ENCODE results near the gene SUPT5H.

SUPT5H gene

GRCh38 chr19:39481229-39481545 lies 35.8 kb downstream of the SUPT5H start:
- TF ChIP-seq CTCF (IDR thresholded peaks at IDR 0.05; ENCODE audit: insufficient read depth, low read length, poor library complexity, severe bottlenecking), result no peak
- TF ChIP-seq EZH2phosphoT487 (conservative IDR thresholded peaks at IDR 0.05; ENCODE audit: low read length), result no peak
- H4K20me1 ChIP-seq (ENCODE audit: low read depth, low read length), result no peaks in the 10 kb centered on the region
- H3K27ac ChIP-seq (ENCODE audit: low read depth, low read length), result peak overlapping the region; percentile 19; the same call in 1 of the 2 replicates
- no peaks in the 10 kb centered on the region; the same call in 1 of the 2 replicates for H3K36me3 ChIP-seq (ENCODE audit: low read length)
- peak overlapping the region; percentile 53 for H2AFZ ChIP-seq (ENCODE audit: low read depth, low read length, severe bottlenecking)
- peak overlapping the region; percentile 76 for H3K4me2 ChIP-seq (ENCODE audit: low read depth, low read length, poor library complexity, severe bottlenecking)
- no peaks in the 10 kb centered on the region for H3K9me2 ChIP-seq (replicated peaks; ENCODE audit: insufficient read depth, low read length)
- H3K9ac ChIP-seq (ENCODE audit: low read length), result peak overlapping the region; percentile 91
- peaks cover 22% of the 10 kb centered on the region for H3K79me2 ChIP-seq (ENCODE audit: insufficient read depth, low read length)
- H3K27me3 ChIP-seq (ENCODE audit: low read length), result no peaks in the 10 kb centered on the region
- H3K9me3 ChIP-seq (ENCODE audit: insufficient read depth, low read length), result no peaks in the 10 kb centered on the region
- peak overlapping the region; percentile 77 for H3K4me3 ChIP-seq (ENCODE audit: insufficient read depth, low read length, poor library complexity, severe bottlenecking)
- H3F3A ChIP-seq (ENCODE audit: insufficient read depth), result peaks cover 11% of the 10 kb centered on the region

- Histone ChIP-seq H3K4me3 (ENCODE audit: insufficient read depth, low read length, poor library complexity, severe bottlenecking) (peak overlapping the region; percentile 77), H3K9ac (ENCODE audit: low read length) (peak overlapping the region; percentile 91), H2AFZ (ENCODE audit: low read depth, low read length, severe bottlenecking) (no peak overlapping the region), H3K9me3 (ENCODE audit: insufficient read depth, low read length) (no peaks in the 10 kb centered on the region), H3K27ac (ENCODE audit: low read depth, low read length) (no peak overlapping the region), H4K20me1 (ENCODE audit: low read depth, low read length) (no peaks in the 10 kb centered on the region), H3K9me2 (replicated peaks; ENCODE audit: insufficient read depth, low read length) (no peaks in the 10 kb centered on the region), H3K27me3 (ENCODE audit: low read length) (no peaks in the 10 kb centered on the region), H3K4me2 (ENCODE audit: low read depth, low read length, poor library complexity, severe bottlenecking) (peak overlapping the region; percentile 76), H3K36me3 (ENCODE audit: low read length) (no peaks in the 10 kb centered on the region), H3K79me2 (ENCODE audit: insufficient read depth, low read length) (peaks cover 22% of the 10 kb centered on the region), H3F3A (ENCODE audit: insufficient read depth) (peaks cover 11% of the 10 kb centered on the region)
- TF ChIP-seq EZH2phosphoT487 (conservative IDR thresholded peaks at IDR 0.05; ENCODE audit: low read length) (no peak), CTCF (IDR thresholded peaks at IDR 0.05; ENCODE audit: insufficient read depth, low read length, poor library complexity, severe bottlenecking) (no peak)
Measured at GRCh38 chr19:39481676-39482075, 36.3 kb downstream of the SUPT5H start.

GRCh38 chr19:39483141-39483540 lies 37.8 kb downstream of the SUPT5H start:
- Histone ChIP-seq H3K27ac (ENCODE audit: low read depth, low read length) (no peak overlapping the region), H3K79me2 (ENCODE audit: insufficient read depth, low read length) (peaks cover 22% of the 10 kb centered on the region), H4K20me1 (ENCODE audit: low read depth, low read length) (no peaks in the 10 kb centered on the region), H3K4me3 (ENCODE audit: insufficient read depth, low read length, poor library complexity, severe bottlenecking) (no peak overlapping the region), H3K9ac (ENCODE audit: low read length) (no peak overlapping the region), H3K9me2 (replicated peaks; ENCODE audit: insufficient read depth, low read length) (no peaks in the 10 kb centered on the region), H3K9me3 (ENCODE audit: insufficient read depth, low read length) (no peaks in the 10 kb centered on the region), H3K27me3 (ENCODE audit: low read length) (no peaks in the 10 kb centered on the region), H3F3A (ENCODE audit: insufficient read depth) (peaks cover 11% of the 10 kb centered on the region), H3K4me2 (ENCODE audit: low read depth, low read length, poor library complexity, severe bottlenecking) (no peak overlapping the region), H2AFZ (ENCODE audit: low read depth, low read length, severe bottlenecking) (no peak overlapping the region), H3K36me3 (ENCODE audit: low read length) (no peaks in the 10 kb centered on the region)
- TF ChIP-seq CTCF (IDR thresholded peaks at IDR 0.05; ENCODE audit: insufficient read depth, low read length, poor library complexity, severe bottlenecking) (no peak), EZH2phosphoT487 (conservative IDR thresholded peaks at IDR 0.05; ENCODE audit: low read length) (no peak)
